HCT116 (cell line): Measurements from ENCODE around the gene CISTR. TPM values are rescaled to one million over a fixed set of nuclear protein-coding genes. Genes with fewer than 3 reads are reported as not detected.
"Not testable (repeated sequence)": the region's sequence is repeated elsewhere in the genome, so short reads cannot be mapped to it uniquely, and the experiment has no call there.

Source experiments
- ATAC-seq: fragments of 200-7000 bp; cut with Tn5 transposase; 2 replicates; pipeline ENCODE4 v1.9.1; 2020; ENCODE audit warnings: mild to moderate bottlenecking, moderate library complexity
- BruUV-seq: library from RNA; stranded (reverse); fragments of 400-500 nt; replicated peaks from 2 replicates; lab custom pipeline; 2021; lab: Mats Ljungman, UMichigan
- CTCF ChIA-PET: fragments of 300-600 bp; sonication (Branson Sonifier 250); formaldehyde crosslinking; loops from one replicate; lab custom pipeline; 2021; ENCODE audit warnings: antibody characterized with exemption; lab: Charles Lee
- POLR2A ChIA-PET: fragments of 300-600, 350-600 bp; sonication (Branson Sonifier 250); formaldehyde crosslinking; loops from one replicate; lab custom pipeline; 2021; ENCODE audit warnings: antibody characterized with exemption; lab: Charles Lee
- RAD21 ChIA-PET, 2 experiments: fragments of 300-600 bp; sonication (Branson Sonifier 250); formaldehyde crosslinking; loops; one replicate each; lab custom pipeline; 2023; ENCODE audit warnings: low total read pairs in 2 of 2; ENCODE audit not compliant: uncharacterized antibody in 2 of 2, unreplicated experiment in 2 of 2, low non-redundant PET in 1 of 2; lab: Charles Lee
- DNase-seq: peaks from one replicate; pipeline ENCODE4 v3.0.0-alpha.2; 2010; ENCODE audit warnings: low read depth, low spot score
- H2AFZ ChIP-seq: fragments of 200-600 bp; shearing (Covaris generic), sonication (generic); 2 replicates; pipeline ENCODE4 v1.6.1; 2017; ENCODE audit warnings: low read depth, mixed run types, mixed read lengths, antibody characterized with exemption, low read length; ENCODE audit not compliant: poor library complexity, severe bottlenecking
- H3K27ac ChIP-seq: 2 replicates; pipeline ENCODE4 v1.5.1; 2012; ENCODE audit warnings: low read depth, low read length
- H3K27me3 ChIP-seq: fragments of 200-600 bp; sonication (generic); 2 replicates; pipeline ENCODE4 v1.6.1; 2016; ENCODE audit warnings: mixed run types, low read length, mixed read lengths; ENCODE audit not compliant: insufficient read depth
- H3K36me3 ChIP-seq, 2 experiments: fragments of 200-500 bp in 1 of 2; fragments of 200-600 bp in 1 of 2; sonication (Bioruptor generic) in 1 of 2; sonication (generic) in 1 of 2; 2 replicates each; pipeline versions ENCODE4 v1.5.1 to v1.6.1; 2014 to 2016; ENCODE audit warnings: low read length in 2 of 2, inconsistent platforms in 1 of 2, mixed read lengths in 1 of 2, mixed run types in 1 of 2; ENCODE audit not compliant: insufficient read depth in 2 of 2, control insufficient read depth in 1 of 2
- H3K4me1 ChIP-seq, 2 experiments: fragments of 200-600 bp in 1 of 2; sonication (generic) in 1 of 2; 2 replicates each; pipeline versions ENCODE4 v1.5.1 to v1.6.1; 2012 to 2017; ENCODE audit warnings: low read length in 2 of 2, inconsistent platforms in 1 of 2, mild to moderate bottlenecking in 1 of 2, mixed read lengths in 1 of 2, mixed run types in 1 of 2, moderate library complexity in 1 of 2; ENCODE audit not compliant: insufficient read depth in 2 of 2, control insufficient read depth in 1 of 2
- H3K4me2 ChIP-seq: fragments of 200-600 bp; sonication (generic); 2 replicates; pipeline ENCODE4 v1.6.1; 2017; ENCODE audit warnings: mixed run types, low read length, mixed read lengths
- H3K4me3 ChIP-seq, 2 experiments: fragments of 200-600 bp in 1 of 2; sonication (generic) in 1 of 2; replicated peaks in 1 of 2; 2 replicates each; pipeline ENCODE4 v1.5.1; 2011 to 2016; ENCODE audit warnings: low read length in 2 of 2, control low read depth in 1 of 2, low read depth in 1 of 2, mild to moderate bottlenecking in 1 of 2, mixed read lengths in 1 of 2, mixed run types in 1 of 2
- H3K79me2 ChIP-seq: fragments of 200-600 bp; sonication (generic); 2 replicates; pipeline ENCODE4 v1.6.1; 2017; ENCODE audit warnings: mild to moderate bottlenecking, mixed run types, low read length, moderate library complexity, mixed read lengths; ENCODE audit not compliant: insufficient read depth
- H3K9ac ChIP-seq: fragments of 200-600 bp; sonication (generic); 2 replicates; pipeline ENCODE4 v1.6.1; 2016; ENCODE audit warnings: low read length, mixed read lengths
- H3K9me2 ChIP-seq: fragments of 200-600 bp; sonication (generic), shearing (Covaris generic); 2 replicates; pipeline ENCODE4 v1.6.1; 2017; ENCODE audit warnings: mixed run types, mild to moderate bottlenecking, moderate library complexity; ENCODE audit not compliant: insufficient read depth
- H3K9me3 ChIP-seq, 2 experiments: fragments of 200-500 bp in 1 of 2; fragments of 200-600 bp in 1 of 2; sonication (Bioruptor generic) in 1 of 2; sonication (generic) in 1 of 2; 2 replicates each; pipeline ENCODE4 v1.6.1; 2014 to 2017; ENCODE audit warnings: low read length in 2 of 2, mixed read lengths in 2 of 2, inconsistent platforms in 1 of 2, low read depth in 1 of 2, mild to moderate bottlenecking in 1 of 2, mixed run types in 1 of 2, moderate library complexity in 1 of 2; ENCODE audit not compliant: control insufficient read depth in 1 of 2, insufficient read depth in 1 of 2
- H4K20me1 ChIP-seq: fragments of 200-600 bp; sonication (generic), shearing (Covaris generic); 2 replicates; pipeline ENCODE4 v1.6.1; 2017; ENCODE audit warnings: mixed run types, mild to moderate bottlenecking, moderate library complexity; ENCODE audit not compliant: insufficient read depth
- EZH2 ChIP-seq: fragments of 200-600 bp; sonication (generic); IDR thresholded peaks from 2 replicates; pipeline ENCODE4 v1.6.1; 2017; ENCODE audit warnings: antibody characterized with exemption, mixed run types
- MAX ChIP-seq: IDR thresholded peaks from 2 replicates; pipeline ENCODE4 v1.6.1; 2012
- POLR2A ChIP-seq: IDR thresholded peaks from 2 replicates; pipeline ENCODE4 v1.7.0; 2011; ENCODE audit warnings: borderline replicate concordance; ENCODE audit not compliant: insufficient read depth, insufficient read length; ENCODE audit errors: extremely low read depth
- POLR2AphosphoS5 ChIP-seq: IDR thresholded peaks from 2 replicates; pipeline ENCODE4 v1.6.1; 2011; ENCODE audit warnings: mild to moderate bottlenecking, low read depth, low read length, moderate library complexity
- SRF ChIP-seq: IDR thresholded peaks from 2 replicates; pipeline ENCODE4 v1.6.1; 2012; ENCODE audit warnings: low read depth
- ZFX ChIP-seq: fragments of 450-650 bp; IDR thresholded peaks from 2 replicates; pipeline ENCODE4 v1.6.1; 2017
- intact Hi-C: fragments of 100-400 bp; cut with micrococcal nuclease; formaldehyde crosslinking; loops from 2 replicates; pipeline ENCODE4 v1.10.0; 2022
- total RNA-seq: library from RNA; stranded (reverse); gene quantifications from one replicate; pipeline ENCODE4 v1.2.1, GENCODE V29; 2021; ENCODE audit not compliant: unreplicated experiment

CISTR gene
- total RNA-seq, 1 experiment from 2014 or later, result not detected

GRCh38 chr12:53719649-53720048 lies 32.1 kb downstream of the CISTR start:
- intact Hi-C loops, result no loop called here
- TF ChIP-seq POLR2AphosphoS5 (no peak), POLR2A (no peak), EZH2 (no peak), MAX (no peak), SRF (no peak), ZFX (no peak)
- TF ChIP-seq, all 23 proteins: peak for 0
- H3K9me2 ChIP-seq, result no peaks in the 10 kb centered on the region
- no peaks in the 10 kb centered on the region; a peak in 1 of 4 replicates for H3K36me3 ChIP-seq
- no peak overlapping the region for H3K9ac ChIP-seq
- no peak; the same call in 1 of the 2 replicates for ATAC-seq
- H3K4me1 ChIP-seq, result no peaks in the 10 kb centered on the region
- no peak overlapping the region for H2AFZ ChIP-seq
- ChIA-PET POLR2A (no interaction called here), RAD21 (no interaction called here), CTCF (no interaction called here)
- H3K27me3 ChIP-seq, result no peaks in the 10 kb centered on the region
- H3K79me2 ChIP-seq, result no peaks in the 10 kb centered on the region
- no peak overlapping the region for H3K4me2 ChIP-seq
- no peak for DNase-seq
- H3K27ac ChIP-seq, result no peak overlapping the region
- no peak overlapping the region for H3K4me3 ChIP-seq
- BruUV-seq, result no TSS peak
- H4K20me1 ChIP-seq, result no peaks in the 10 kb centered on the region
- H3K9me3 ChIP-seq, result no peaks in the 10 kb centered on the region

GRCh38 chr12:53718567-53718966 lies 33.2 kb downstream of the CISTR start:
- H3K9me3 ChIP-seq, RAD21 ChIA-PET, H3K9ac ChIP-seq, H3K27ac ChIP-seq, intact Hi-C loops, BruUV-seq, H4K20me1 ChIP-seq, CTCF ChIA-PET, ATAC-seq, H3K4me2 ChIP-seq, H3K79me2 ChIP-seq, DNase-seq, H3K4me3 ChIP-seq, H3K9me2 ChIP-seq, H3K27me3 ChIP-seq, H2AFZ ChIP-seq, H3K4me1 ChIP-seq, POLR2A ChIA-PET, H3K36me3 ChIP-seq: not testable (repeated sequence)
